Measurements from ENCODE around the gene EDARADD.
"Not testable (repeated sequence)": the region's sequence is repeated elsewhere in the genome, so short reads cannot be mapped to it uniquely, and the experiment has no call there.

EDARADD gene

DNA sequence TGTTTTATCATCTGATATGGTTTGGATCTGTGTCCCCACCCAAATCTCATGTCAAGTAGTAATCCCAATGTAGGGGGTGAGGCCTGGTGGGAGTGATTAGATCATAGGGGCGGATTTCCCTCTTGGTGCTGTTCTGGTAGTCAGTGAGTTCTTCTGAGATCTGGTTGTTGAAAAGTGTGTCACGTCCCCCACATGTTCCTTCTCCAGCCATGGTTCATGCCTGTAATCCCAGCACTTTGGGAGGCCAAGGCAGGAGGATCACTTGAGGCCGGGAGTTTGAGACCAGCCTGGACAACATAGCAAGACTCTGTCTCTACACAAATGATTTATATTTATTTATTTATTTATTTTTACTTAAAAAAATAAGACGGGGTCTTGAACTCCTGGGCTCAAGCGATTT lies 30.8 kb upstream of the EDARADD start:
- no peak overlapping the region for H3K27ac ChIP-seq (ENCODE audit: low read depth, low read length)
- no peaks in the 10 kb centered on the region for H3K9me3 ChIP-seq (ENCODE audit: insufficient read depth, low read depth, low read length)
- peaks cover 7% of the 10 kb centered on the region; the same call in 1 of the 2 replicates for H3K4me1 ChIP-seq (ENCODE audit: insufficient read depth, low read length)
- no peak overlapping the region for H3K9ac ChIP-seq (ENCODE audit: low read depth, low read length)
- H3K36me3 ChIP-seq (ENCODE audit: insufficient read depth, low read length), result no peaks in the 10 kb centered on the region
- WGBS, result 97% methylated on average over 5 of the region's 5 CpGs
- no peak overlapping the region for H3K4me3 ChIP-seq (ENCODE audit: low read length)
- no peaks in the 10 kb centered on the region for H3K27me3 ChIP-seq (ENCODE audit: insufficient read depth, low read length)

DNA sequence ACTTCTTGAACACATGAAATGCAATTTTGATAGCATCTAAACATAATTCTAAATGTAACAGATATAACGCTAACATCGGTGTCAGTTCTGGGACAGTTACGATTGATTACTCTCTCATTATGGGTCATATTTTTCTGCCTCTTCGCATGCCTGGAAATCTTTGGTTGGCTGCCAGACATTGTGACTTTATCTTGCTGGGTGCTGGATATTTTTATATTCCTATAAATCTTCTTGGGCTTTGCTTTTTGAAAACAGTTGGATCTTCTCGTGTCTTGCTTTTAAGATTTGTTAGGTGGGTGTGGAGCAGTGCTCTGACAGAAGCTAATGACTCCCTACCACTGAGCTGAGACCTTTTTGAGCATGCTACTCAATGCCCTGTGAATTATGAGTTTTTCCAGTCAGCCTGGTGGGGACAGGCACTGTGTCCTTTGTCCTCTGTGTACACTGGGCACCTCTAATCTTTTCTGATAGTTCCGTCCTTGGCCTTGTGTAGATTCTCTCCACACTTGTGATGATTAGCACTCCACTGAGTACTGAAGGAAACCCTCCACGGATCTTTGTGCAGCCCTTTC lies 28.0 kb upstream of the EDARADD start:
- Histone ChIP-seq H3K4me3 (ENCODE audit: low read length) (no peak overlapping the region), H3K27ac (ENCODE audit: low read depth, low read length) (no peak overlapping the region), H3K36me3 (ENCODE audit: insufficient read depth, low read length) (no peaks in the 10 kb centered on the region), H3K27me3 (ENCODE audit: insufficient read depth, low read length) (no peaks in the 10 kb centered on the region), H3K9ac (ENCODE audit: low read depth, low read length) (no peak overlapping the region), H3K4me1 (ENCODE audit: insufficient read depth, low read length) (peaks cover 7% of the 10 kb centered on the region; the same call in 1 of the 2 replicates), H3K9me3 (ENCODE audit: insufficient read depth, low read depth, low read length) (no peaks in the 10 kb centered on the region)
- 91% methylated on average over 7 of the region's 7 CpGs for WGBS

DNA sequence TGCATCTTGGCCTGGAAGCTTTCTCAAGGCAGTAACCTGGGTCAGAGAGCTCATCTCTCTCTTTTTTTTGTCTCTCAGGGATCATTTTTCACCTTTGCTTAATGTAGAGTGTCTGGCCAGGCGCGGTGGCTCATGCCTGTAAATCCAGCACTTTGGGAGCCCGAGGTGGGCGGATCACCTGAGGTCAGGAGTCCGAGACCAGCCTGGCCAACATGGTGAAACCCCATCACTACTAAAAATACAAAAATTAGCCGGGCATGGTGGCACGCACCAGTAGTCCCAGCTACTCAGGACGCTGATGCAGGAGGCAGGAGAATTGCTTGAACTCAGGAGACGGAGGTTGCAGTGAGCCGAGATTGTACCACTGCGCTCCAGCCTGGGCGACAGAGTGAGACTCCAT lies 27.4 kb upstream of the EDARADD start:
- not testable (repeated sequence) for H3K27me3 ChIP-seq (ENCODE audit: insufficient read depth, low read length); H3K9ac ChIP-seq (ENCODE audit: low read depth, low read length); H3K9me3 ChIP-seq (ENCODE audit: insufficient read depth, low read depth, low read length); H3K36me3 ChIP-seq (ENCODE audit: insufficient read depth, low read length); H3K4me1 ChIP-seq (ENCODE audit: insufficient read depth, low read length); H3K27ac ChIP-seq (ENCODE audit: low read depth, low read length); H3K4me3 ChIP-seq (ENCODE audit: low read length)
- 95% methylated on average over 12 of the region's 12 CpGs for WGBS

DNA sequence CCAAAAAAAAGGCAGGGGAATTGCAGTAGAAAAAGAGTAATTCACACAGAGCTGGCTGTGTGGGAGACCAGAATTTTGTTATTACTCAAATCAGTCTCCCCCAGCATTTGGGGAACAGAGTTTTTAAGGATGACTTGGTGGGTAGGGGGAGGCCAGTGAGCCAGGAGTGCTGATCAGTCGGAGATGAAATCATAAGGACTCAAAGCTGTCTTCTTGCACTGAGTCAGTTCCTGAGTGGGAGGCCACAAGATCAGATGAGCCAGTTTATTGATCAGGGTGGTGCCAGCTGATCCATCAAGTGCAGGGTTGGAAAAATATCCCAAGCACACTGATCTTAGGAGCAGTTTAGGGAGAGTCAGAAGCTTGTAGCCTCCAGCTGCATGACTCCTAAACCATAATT lies 23.7 kb upstream of the EDARADD start:
- H3K36me3 ChIP-seq (ENCODE audit: insufficient read depth, low read length), result no peaks in the 10 kb centered on the region
- H3K9ac ChIP-seq (ENCODE audit: low read depth, low read length), result no peak overlapping the region
- H3K4me1 ChIP-seq (ENCODE audit: insufficient read depth, low read length), result peaks cover 7% of the 10 kb centered on the region; the same call in 1 of the 2 replicates
- no peaks in the 10 kb centered on the region for H3K27me3 ChIP-seq (ENCODE audit: insufficient read depth, low read length)
- H3K4me3 ChIP-seq (ENCODE audit: low read length), result no peak overlapping the region
- no peak overlapping the region for H3K27ac ChIP-seq (ENCODE audit: low read depth, low read length)
- 86% methylated on average over 1 of the region's 1 CpG for WGBS
- no peaks in the 10 kb centered on the region for H3K9me3 ChIP-seq (ENCODE audit: insufficient read depth, low read depth, low read length)

DNA sequence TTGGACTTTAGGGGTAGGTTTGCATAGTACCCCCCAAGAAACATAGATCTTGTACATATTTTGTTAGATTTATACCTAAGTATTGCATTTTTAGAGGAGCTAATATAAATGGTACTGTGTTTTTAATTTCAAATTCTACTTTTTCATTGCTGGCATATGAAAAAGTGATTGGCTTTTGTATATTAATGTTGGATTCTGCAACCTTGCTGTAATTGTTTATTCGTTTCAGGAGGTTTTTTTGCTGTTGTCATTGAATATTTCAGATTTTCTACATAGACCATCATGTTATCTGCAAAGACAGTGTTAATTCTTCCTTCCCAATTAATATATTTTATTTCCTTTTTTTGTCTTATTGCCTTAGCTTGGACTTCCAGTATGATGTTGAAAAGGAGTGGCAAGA lies 23.0 kb upstream of the EDARADD start:
- Histone ChIP-seq H3K36me3 (ENCODE audit: insufficient read depth, low read length) (no peaks in the 10 kb centered on the region), H3K4me1 (ENCODE audit: insufficient read depth, low read length) (peaks cover 2% of the 10 kb centered on the region; the same call in 1 of the 2 replicates), H3K4me3 (ENCODE audit: low read length) (no peak overlapping the region), H3K9me3 (ENCODE audit: insufficient read depth, low read depth, low read length) (no peaks in the 10 kb centered on the region), H3K9ac (ENCODE audit: low read depth, low read length) (no peak overlapping the region), H3K27ac (ENCODE audit: low read depth, low read length) (no peak overlapping the region), H3K27me3 (ENCODE audit: insufficient read depth, low read length) (no peaks in the 10 kb centered on the region)
- no CpG with 5 or more reads among the region's 1 CpG for WGBS

DNA sequence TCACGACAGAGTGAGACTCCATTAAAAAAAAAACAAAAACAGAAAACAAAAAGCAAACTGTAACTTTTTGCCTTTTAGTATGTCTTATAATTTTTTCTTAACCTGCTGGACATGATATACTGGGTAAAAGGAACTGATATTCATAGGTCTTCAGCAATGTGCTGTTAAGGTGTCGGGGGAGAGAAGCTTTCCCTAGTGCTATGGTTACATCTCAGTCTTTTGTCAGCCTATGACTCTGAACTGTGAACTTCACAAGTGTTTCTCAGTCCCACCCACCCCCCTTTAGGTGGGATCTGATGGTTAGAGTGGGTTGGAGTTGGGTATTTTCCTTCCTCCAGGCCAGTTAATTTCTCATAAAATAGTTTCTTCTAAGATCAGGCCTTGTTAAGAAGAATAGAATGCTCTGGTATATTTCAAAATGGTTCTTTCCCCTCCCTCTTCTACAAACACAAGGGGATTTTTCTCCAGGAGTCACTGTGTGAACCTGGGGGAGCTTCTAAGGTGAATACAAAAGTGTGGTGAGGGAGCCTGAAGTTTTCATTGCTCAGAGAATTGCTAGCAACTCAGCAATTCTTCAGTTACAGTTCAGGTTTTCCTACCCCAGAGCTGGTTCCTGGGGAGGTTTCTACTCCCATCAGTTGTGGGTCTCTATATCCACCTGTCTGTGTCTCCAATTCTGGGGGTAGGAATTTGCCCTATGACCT lies 16.1 kb upstream of the EDARADD start:
- WGBS, result 94% methylated on average over 2 of the region's 2 CpGs
- Histone ChIP-seq H3K4me1 (ENCODE audit: insufficient read depth, low read length) (no peaks in the 10 kb centered on the region), H3K36me3 (ENCODE audit: insufficient read depth, low read length) (no peaks in the 10 kb centered on the region)

DNA sequence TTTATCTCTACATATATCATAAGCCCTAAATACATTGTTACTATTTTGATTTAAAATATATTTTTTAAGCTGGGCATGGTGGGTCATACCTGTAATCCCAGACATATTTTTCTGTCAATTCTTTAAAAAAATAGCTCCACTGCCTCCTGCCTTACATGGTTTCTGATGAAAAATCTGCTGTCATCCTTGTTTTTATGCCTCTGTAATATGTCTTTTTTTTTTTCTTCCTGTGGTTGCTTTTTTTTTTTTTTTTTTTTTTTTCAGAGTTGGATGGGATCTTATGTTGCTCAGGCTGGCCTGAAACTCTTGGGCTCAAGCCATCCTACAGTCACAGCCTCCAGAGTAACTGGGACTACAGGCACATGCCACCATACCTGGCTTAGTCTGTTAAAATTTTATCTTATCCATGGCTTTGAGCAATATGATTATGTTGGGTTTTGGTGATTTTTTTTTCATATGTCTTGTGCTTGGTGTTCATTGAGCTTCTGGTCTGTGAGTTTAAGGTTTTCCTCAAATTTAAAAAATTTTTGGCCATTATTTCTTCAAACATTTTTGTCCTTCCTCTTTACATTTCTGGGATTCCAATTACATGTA lies 12.4 kb upstream of the EDARADD start:
- Histone ChIP-seq H3K27me3 (ENCODE audit: insufficient read depth, low read length) (no peaks in the 10 kb centered on the region), H3K4me1 (ENCODE audit: insufficient read depth, low read length) (no peaks in the 10 kb centered on the region), H3K9me3 (ENCODE audit: insufficient read depth, low read depth, low read length) (0 out of 2 replicates have a peak, but pooled peaks cover 5% of the 10 kb centered on the region), H3K4me3 (ENCODE audit: low read length) (no peak overlapping the region), H3K27ac (ENCODE audit: low read depth, low read length) (no peak overlapping the region), H3K9ac (ENCODE audit: low read depth, low read length) (no peak overlapping the region), H3K36me3 (ENCODE audit: insufficient read depth, low read length) (no peaks in the 10 kb centered on the region)

More for the DNA sequence above, 16.1 kb upstream of the EDARADD start:
- no peaks in the 10 kb centered on the region for H3K27me3 ChIP-seq (ENCODE audit: insufficient read depth, low read length)
- H3K9me3 ChIP-seq (ENCODE audit: insufficient read depth, low read depth, low read length), result 0 out of 2 replicates have a peak, but pooled peaks cover 5% of the 10 kb centered on the region
- H3K27ac ChIP-seq (ENCODE audit: low read depth, low read length), result no peak overlapping the region
- H3K4me3 ChIP-seq (ENCODE audit: low read length), result no peak overlapping the region
- no peak overlapping the region for H3K9ac ChIP-seq (ENCODE audit: low read depth, low read length)

DNA sequence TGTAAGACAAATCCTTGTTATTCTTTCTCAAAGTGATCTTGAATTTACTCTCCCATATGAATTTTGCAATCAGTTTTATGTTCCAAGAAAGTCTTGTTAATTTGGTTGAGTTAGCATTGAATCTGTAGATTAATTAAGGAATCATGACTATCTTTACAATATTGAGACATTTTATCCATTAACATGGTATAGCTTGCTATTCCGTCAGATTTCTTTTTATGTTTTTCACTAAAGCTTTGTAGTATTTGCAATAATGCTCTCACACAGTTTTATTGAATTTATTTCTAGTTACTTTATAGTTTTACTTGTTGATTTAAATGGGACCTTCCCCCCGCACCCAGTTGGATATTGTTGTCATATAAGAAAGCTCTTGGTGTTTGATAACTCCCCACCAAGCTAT lies 5.8 kb upstream of the EDARADD start:
- H3K4me3 ChIP-seq (ENCODE audit: low read length), result no peak overlapping the region
- no peaks in the 10 kb centered on the region for H3K36me3 ChIP-seq (ENCODE audit: insufficient read depth, low read length)
- no peaks in the 10 kb centered on the region; the same call in 1 of the 2 replicates for H3K27me3 ChIP-seq (ENCODE audit: insufficient read depth, low read length)
- H3K9ac ChIP-seq (ENCODE audit: low read depth, low read length), result no peak overlapping the region
- no CpG with 5 or more reads among the region's 2 CpGs for WGBS
- H3K4me1 ChIP-seq (ENCODE audit: insufficient read depth, low read length), result no peaks in the 10 kb centered on the region
- H3K9me3 ChIP-seq (ENCODE audit: insufficient read depth, low read depth, low read length), result no peaks in the 10 kb centered on the region
- H3K27ac ChIP-seq (ENCODE audit: low read depth, low read length), result no peak overlapping the region

DNA sequence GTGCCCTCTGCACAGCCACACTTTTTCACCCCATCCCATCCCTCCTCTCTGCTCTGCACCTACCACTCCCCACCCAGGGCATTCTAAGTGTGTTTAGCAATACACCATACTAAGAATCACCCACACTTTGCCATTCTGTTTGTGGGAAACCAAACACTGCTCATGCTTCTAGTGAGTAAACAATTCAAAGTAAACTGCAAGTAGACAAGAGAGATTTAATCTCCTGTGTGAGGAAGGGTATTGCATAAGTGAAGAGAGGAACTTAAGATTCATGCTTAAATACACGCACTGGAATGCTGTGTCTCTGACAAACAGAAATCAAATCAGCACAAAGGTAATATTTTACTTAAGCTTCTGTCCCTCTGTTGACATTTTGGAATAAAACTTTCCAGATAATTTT lies 4.8 kb upstream of the EDARADD start:
- Histone ChIP-seq H3K4me3 (ENCODE audit: low read length) (no peak overlapping the region), H3K9ac (ENCODE audit: low read depth, low read length) (no peak overlapping the region), H3K4me1 (ENCODE audit: insufficient read depth, low read length) (no peaks in the 10 kb centered on the region), H3K36me3 (ENCODE audit: insufficient read depth, low read length) (no peaks in the 10 kb centered on the region), H3K27me3 (ENCODE audit: insufficient read depth, low read length) (peaks cover 9% of the 10 kb centered on the region), H3K9me3 (ENCODE audit: insufficient read depth, low read depth, low read length) (no peaks in the 10 kb centered on the region), H3K27ac (ENCODE audit: low read depth, low read length) (no peak overlapping the region)
- WGBS, result 80% methylated on average over 1 of the region's 1 CpG

DNA sequence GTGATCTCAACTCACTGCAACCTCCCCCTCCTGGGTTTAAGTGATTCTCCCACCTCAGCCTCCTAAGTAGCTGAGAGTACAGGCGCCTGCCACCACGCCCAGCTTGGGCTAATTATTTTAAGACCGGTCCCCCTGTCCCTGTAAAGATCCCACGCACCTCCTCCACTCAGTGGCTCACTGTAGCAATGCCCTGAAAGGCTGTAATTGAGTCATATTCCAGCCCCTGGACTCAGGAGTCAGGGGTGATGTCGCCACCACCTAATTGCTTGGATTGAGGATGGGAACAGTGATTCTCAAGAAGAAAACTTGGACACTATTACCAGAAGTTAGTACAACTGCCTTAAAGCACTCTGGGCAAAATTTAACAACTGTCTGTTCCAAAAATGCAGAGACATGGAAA lies 3.1 kb upstream of the EDARADD start:
- peaks cover 26% of the 10 kb centered on the region for H3K27me3 ChIP-seq (ENCODE audit: insufficient read depth, low read length)
- no peak overlapping the region for H3K27ac ChIP-seq (ENCODE audit: low read depth, low read length)
- WGBS, result 88% methylated on average over 5 of the region's 5 CpGs

DNA sequence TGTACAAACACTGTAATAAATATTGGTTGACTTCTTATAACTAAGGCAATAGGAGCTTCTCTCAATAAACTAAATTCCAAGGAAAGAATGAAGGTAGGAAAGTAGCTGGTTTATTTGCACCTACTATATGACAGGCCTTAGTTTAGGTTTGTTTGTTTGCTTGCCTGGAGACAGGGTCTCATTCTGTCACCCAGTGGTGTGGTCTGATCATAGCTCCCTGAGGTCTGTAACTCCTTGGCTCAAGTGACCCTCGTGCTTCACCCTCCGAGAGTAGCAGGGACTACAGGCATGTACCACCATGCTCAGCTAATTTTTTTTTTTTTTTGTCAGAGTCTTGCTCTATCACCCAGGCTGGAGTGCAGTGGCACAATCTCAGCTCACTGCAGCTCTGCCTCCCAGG lies 1.9 kb upstream of the EDARADD start:
- Histone ChIP-seq H3K9ac (ENCODE audit: low read depth, low read length) (no peak overlapping the region), H3K9me3 (ENCODE audit: insufficient read depth, low read depth, low read length) (no peaks in the 10 kb centered on the region), H3K27me3 (ENCODE audit: insufficient read depth, low read length) (peaks cover 38% of the 10 kb centered on the region), H3K4me1 (ENCODE audit: insufficient read depth, low read length) (peaks cover 13% of the 10 kb centered on the region; the same call in 1 of the 2 replicates), H3K27ac (ENCODE audit: low read depth, low read length) (no peak overlapping the region), H3K36me3 (ENCODE audit: insufficient read depth, low read length) (no peaks in the 10 kb centered on the region), H3K4me3 (ENCODE audit: low read length) (no peak overlapping the region)
- 80% methylated on average over 2 of the region's 2 CpGs for WGBS

More for the DNA sequence above, 3.1 kb upstream of the EDARADD start:
- no peaks in the 10 kb centered on the region for H3K9me3 ChIP-seq (ENCODE audit: insufficient read depth, low read depth, low read length)
- no peaks in the 10 kb centered on the region for H3K36me3 ChIP-seq (ENCODE audit: insufficient read depth, low read length)
- H3K9ac ChIP-seq (ENCODE audit: low read depth, low read length), result no peak overlapping the region
- H3K4me1 ChIP-seq (ENCODE audit: insufficient read depth, low read length), result peaks cover 7% of the 10 kb centered on the region; the same call in 1 of the 2 replicates
- no peak overlapping the region for H3K4me3 ChIP-seq (ENCODE audit: low read length)
